Measurements from ENCODE around the gene ZNF80.

ZNF80 gene

DNA sequence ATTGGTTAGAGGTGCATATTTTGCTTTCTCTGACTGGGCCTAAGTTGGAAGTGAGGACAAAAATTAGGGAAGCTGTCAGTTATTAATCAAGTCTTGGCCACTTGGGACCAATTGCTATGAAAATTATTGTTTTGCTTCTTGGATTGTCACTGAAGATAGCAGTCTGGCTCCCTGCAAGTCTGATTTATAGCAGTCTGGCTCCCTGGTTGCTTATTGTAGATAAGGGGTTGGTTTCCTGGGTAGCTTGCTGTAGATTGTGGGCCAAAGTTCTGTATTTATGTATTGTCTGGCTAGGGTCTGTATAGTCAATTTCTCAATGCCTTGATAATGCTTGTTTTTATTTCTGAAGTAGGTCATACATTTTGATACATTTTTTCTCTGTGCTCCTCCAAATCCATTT is 45.2 kb downstream of the ZNF80 start:
- Histone ChIP-seq H3K4me2 (no peak overlapping the region), H3K4me3 (no peak overlapping the region), H3K4me1 (no peaks in the 10 kb centered on the region), H3K27ac (no peak overlapping the region), H3K27me3 (no peaks in the 10 kb centered on the region), H3K36me3 (no peaks in the 10 kb centered on the region), H3K9me3 (replicated peaks in 1 of 11) (no peaks in the 10 kb centered on the region), H3K9ac (no peak overlapping the region), H4K20me1 (no peaks in the 10 kb centered on the region)
- no peak for TF ChIP-seq Cebpa-rat (IDR thresholded peaks at IDR 0.05)

DNA sequence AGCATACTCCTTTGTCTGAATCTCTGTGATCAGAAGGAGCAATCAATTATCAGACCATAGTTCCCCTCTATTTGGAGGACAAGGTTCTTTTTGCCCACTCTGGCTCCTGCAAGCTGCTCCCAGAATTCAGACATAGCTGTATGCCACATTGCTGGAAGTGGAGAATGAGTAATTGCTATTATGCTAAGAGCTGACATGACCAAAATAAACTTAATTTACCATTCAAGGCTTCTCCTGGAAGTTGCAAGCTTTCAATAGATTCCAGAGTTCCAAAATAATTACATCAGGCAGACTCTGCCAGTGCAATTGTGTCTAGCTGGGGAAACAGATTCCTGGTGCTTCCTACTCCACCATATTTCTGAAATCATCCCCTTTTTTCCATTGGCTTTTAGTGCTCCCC is 50.9 kb downstream of the ZNF80 start:
- H3K4me3 ChIP-seq, result no peak overlapping the region
- H3K27me3 ChIP-seq, result no peaks in the 10 kb centered on the region
- H3K4me2 ChIP-seq, result no peak overlapping the region
- TF ChIP-seq Cebpa-rat (IDR thresholded peaks at IDR 0.05), result no peak
- no peak overlapping the region for H3K9ac ChIP-seq
- H3K9me3 ChIP-seq (replicated peaks in 1 of 11), result peaks cover 0 to 10% (median 0%) of the 10 kb centered on the region in 11 experiments; a peak in 4 of 22 replicates
- no peaks in the 10 kb centered on the region for H4K20me1 ChIP-seq
- no peak overlapping the region for H3K27ac ChIP-seq
- H3K4me1 ChIP-seq, result no peaks in the 10 kb centered on the region
- no peaks in the 10 kb centered on the region for H3K36me3 ChIP-seq

Measured in BLaER1 treated with 17β-estradiol and CSF1 and Interleukin-3, amounts not matched to agents 10 nM and 100 nM (cell line).